ENCODE data around the gene SULT1B1. TPM values are rescaled to one million over a fixed set of nuclear protein-coding genes. Genes with fewer than 3 reads are reported as not detected.
"Not testable (repeated sequence)": the region's sequence is repeated elsewhere in the genome, so short reads cannot be mapped to it uniquely, and the experiment has no call there.

The SULT1B1 gene
- polyA plus RNA-seq (ENCODE audit: insufficient read length in 10 of 10): 1 to 10 TPM in 3 of 10 donors, under 1 TPM in 7; 0.41 to 8.3 (median 0.64) TPM
- long read RNA-seq, donor 1: 0 reads
- long read RNA-seq, donor 2: 0 reads
- long read RNA-seq, donor 3: 0 reads
- long read RNA-seq, donor 4: 0 reads
- long read RNA-seq, donor 5: 0 reads
- long read RNA-seq, donor 6: 0 reads
- long read RNA-seq, donor 7: 0 reads
- long read RNA-seq, donor 8, full-length matches to known transcripts: 1 of 1 reads
- long read RNA-seq, donor 8, partial matches to known transcripts: 0 of 1 reads
- long read RNA-seq, donor 8, other reads (novel, unspliced or antisense): 0 of 1 reads
- long read RNA-seq, donor 9: 0 reads

- peak in 2 of 3 donors; percentile 20 to 41 for DNase-seq
Observed at GRCh38 chr4:69760455-69760854, at the start of gene SULT1B1. Gene SULT1B1 (minus strand): TSS chr4:69760620. CDS start chr4:69755217, 5,403 bp downstream.

DNA sequence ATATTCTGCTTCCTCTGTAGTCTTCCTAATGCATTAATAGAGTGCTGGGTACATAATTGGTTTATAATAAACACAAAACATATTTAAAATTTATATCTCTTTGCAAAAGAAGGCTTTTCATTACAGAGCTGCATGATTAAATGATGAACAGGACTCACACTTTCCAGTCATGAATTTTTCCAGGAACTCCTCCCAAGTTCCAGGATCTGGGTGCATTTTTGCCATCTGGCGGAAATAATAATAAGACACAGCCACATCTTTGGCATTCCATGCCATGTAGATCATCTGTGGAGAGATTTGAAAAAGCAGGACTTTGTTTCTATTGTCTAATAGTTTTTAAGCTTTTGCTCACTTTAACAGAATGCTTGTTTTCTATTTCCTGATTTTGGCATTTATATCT is 40.2 kb upstream of the SULT1B1 start:
- peak in 2 of 3 donors; percentile 21 to 23 for DNase-seq

DNA sequence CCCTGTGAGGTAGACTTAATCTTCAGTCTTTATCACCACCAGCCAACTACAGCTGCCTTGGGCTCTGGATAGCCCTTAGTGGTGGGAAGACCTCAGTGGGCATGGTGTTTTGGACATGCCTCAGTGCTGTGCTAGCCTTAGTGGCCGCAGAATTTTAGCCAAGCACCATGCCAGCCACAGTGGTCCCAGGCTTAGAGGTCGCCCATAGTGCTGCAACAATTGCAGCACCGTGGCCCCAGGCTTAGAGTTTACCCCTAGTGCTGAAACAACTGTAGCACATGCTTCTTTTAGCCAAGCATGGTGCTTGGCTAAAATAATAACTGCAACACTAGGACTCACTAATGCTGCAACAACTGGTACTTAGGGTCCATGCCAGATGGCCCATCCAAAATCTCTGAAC is 38.9 kb upstream of the SULT1B1 start:
- DNase-seq: no peak

DNA sequence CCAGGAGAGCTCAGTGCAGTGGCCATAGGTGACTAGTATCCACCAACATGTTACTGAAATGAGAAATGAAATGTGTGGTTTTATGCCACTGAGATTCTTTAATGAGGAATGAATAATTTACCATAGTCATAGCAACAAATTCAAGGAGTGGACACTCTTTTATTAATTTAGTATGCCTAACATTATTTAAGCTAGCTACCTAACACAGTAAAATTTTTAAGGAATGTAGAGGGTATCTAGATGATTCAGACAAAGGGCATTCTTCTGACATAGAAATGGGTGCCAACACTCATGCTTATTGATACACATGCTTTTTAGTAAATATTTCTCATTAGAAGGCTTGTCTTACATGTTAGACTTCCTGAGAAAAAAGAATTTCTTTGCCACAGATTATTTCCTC is 33.3 kb upstream of the SULT1B1 start:
- no peak for DNase-seq

DNA sequence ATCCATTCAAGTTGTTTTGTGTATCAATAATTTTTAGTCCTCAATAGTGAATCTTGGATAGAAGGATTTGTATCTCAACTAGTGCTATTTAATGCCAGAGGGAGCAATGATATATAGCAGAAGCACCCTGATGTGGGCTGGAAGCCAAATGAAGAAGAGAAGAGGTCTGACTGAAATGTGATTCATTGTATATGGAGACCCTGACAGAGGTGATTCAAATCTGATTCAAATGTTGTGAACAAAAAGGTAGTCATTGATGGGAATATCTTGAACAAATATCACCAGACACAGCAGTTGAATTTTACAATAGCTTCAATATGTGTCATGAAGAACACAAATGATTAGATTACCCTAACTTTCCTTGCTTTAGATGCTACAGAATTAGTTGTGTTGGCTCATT is 27.5 kb upstream of the SULT1B1 start:
- DNase-seq: no peak

GRCh38 chr4:69786547-69786946 is 26.1 kb upstream of the SULT1B1 start:
- DNase-seq: no peak

DNA sequence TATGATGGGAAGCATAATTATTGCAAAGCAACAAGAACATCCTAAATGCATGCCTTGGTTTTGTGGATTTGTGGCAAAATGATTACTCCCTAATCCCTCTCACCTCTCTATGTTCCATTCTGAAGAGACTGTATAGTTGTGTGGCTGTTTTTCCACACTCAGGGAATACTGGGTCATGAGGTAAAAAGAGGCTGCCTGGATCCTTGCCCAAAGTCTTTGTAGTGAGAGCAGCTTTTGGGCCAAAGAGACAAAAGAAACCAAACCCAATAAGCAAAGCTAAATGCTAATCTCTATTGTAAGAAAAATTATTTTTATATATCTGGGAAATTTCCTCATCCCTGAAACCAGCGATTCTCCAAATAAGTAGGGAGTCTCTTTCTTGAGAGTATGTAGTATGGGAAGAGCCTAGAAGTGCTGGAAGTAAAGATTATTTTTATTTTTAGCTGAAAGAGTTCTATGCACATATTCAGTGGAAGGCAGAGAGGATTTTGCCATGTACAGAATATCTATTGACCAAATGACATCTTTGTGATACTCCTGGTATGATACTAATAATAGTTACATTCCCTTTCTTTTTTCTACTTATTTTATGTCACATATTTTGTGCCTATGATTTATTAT is 24.9 kb upstream of the SULT1B1 start:
- DNase-seq: no peak

GRCh38 chr4:69782651-69783310 is 22.4 kb upstream of the SULT1B1 start:
- no peak for DNase-seq

GRCh38 chr4:69781458-69782418 is 21.3 kb upstream of the SULT1B1 start:
- no peak for DNase-seq

GRCh38 chr4:69780141-69780540 is 19.7 kb upstream of the SULT1B1 start:
- no peak for DNase-seq

GRCh38 chr4:69776696-69777095 is 16.3 kb upstream of the SULT1B1 start:
- no peak for DNase-seq

GRCh38 chr4:69775321-69775867 is 15.0 kb upstream of the SULT1B1 start:
- DNase-seq: no peak

DNA sequence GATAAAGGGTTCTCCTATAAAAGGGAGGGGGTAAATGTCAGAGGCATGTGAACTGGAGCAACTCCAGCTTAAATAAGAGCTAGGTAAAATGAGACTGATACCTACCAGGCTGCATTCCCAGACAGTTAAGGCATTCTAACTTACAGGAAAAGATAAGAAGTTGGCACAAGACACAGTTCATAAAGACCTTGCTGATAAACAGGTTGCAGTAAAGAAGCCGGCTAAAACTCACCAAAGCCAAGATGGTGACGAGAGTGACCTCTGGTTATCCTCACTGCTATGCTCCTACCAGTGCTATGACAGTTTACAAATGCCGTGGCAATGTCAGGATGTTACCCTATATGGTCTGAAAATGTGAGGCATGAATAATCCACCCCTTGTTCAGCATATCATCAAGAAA is 13.1 kb upstream of the SULT1B1 start:
- no peak for DNase-seq

GRCh38 chr4:69768554-69768953 is 8.1 kb upstream of the SULT1B1 start:
- not testable (repeated sequence) for DNase-seq

DNA sequence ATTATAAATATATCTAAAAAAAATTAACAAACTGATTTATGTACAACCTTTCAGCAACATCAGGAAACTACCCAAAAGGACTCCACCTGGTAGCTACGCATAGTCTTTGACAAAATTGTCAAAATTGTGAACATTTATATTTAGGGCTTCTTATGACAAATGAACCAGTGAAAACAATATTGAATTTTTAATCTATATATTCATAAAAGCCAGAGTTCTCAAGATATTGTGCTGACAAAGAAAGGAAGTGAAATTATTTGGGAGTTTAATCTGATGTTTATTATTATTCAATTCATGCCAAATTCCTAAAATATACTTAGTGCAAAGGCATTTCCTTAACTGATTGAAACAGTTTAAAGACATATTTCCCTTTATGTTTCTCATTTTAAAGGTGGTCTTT is 5.3 kb upstream of the SULT1B1 start:
- no peak for DNase-seq

DNA sequence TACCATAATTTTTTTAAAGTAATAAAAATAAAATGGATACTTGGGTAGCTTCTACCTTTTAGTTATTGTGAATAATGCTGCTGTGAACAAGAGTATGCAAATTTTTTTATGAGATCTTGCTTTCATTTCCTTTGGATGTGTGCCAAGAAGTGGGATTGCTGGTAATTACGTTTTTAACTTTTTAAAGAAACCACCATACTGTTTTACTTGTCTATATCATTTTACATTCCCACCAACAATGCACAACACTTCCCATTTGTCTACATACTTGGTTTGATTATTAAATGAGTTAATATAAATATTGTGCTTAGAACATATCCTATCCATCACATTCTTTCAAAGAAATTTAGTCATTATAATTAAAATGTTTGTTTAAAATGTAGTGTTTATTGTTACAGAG is 3.9 kb upstream of the SULT1B1 start:
- DNase-seq: no peak

DNA sequence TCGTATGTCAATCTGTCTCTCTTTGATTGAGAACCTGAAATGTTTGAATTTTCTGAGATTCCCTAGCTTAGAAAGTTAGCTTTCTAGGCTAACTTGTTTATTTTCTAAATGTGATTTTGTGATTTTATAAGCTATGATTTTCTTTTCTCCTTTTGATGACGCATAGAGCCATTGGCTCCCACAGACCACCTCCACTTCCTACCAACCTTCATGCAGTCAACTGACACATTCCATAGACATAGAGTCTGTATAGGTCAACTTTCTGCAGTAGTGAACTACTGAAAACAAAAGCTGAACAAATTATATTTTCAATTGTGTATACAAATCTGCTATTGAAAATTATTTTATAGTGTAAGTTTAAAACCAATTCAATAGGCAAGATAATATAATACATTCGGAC is 2.8 kb upstream of the SULT1B1 start:
- no peak for DNase-seq

DNA sequence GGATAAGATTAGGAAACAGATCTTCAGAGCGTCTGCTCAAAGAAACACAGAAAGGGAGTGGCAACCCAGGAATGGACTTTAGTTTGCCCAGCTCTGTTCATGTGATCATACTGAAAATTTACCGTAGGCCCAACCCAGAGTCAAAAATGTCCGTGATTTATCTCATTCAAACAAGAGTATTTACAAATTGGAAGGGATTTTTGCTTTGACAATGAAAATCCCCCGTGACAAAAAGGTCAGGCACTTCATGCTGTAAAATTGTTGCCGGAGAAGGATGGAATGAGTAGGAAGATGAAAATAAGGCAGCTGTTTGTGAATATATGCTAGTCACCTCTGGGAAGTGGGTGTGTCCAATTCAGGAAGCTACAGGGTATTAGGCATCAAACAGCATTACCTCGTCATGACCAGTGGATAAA is 1.2 kb downstream of the SULT1B1 start:
- DNase-seq: no peak

- no peak for DNase-seq
Observed at GRCh38 chr4:69757464-69757863, 3.0 kb downstream of the SULT1B1 start.

DNA sequence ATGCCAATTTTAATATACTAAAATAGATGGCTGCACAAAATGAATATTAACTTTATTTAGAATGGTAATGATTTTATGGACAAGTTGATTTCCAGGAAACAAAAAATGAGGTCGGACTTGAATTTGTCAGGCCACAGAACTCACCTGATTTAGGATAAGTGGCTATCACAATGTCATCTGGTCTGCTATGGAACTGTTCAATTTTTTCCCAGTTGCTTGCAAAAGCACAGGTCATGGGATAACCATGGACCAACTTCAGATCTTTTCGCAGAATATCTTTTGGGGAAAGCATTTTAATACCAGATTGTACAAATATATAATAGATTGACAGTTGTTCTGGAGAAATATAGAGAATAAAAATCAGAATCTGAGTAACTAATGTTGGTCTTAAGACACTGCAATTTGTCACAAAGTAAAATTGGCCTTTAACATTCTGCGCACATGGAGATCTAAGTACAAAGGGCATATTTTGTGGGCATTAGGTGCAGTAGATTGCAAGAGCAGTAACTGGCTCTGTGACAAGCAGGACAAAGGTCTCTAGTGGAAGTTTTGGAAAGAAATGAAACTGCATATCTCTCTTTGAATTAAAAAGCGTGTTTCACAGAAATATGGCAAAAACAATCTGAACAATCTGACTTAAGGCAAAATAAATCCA is 5.4 kb downstream of the SULT1B1 start:
- DNase-seq: no peak

GRCh38 chr4:69753686-69754085 is 6.7 kb downstream of the SULT1B1 start:
- no peak for DNase-seq

Measured in muscle of back (tissue), 13 donors.